Activated CD4-positive, CD25-positive, alpha-beta regulatory T cell treated with anti-CD3 and anti-CD28 coated beads, Interleukin-2, amount 50 U/mL, for 72 hours (primary cell): ENCODE results near the gene PADI3.
"Not testable (repeated sequence)": the region's sequence is repeated elsewhere in the genome, so short reads cannot be mapped to it uniquely, and the experiment has no call there.

Experiments used
- DNase-seq: peaks from one replicate; pipeline ENCODE4 v3.0.0; 2021

PADI3 gene

DNA sequence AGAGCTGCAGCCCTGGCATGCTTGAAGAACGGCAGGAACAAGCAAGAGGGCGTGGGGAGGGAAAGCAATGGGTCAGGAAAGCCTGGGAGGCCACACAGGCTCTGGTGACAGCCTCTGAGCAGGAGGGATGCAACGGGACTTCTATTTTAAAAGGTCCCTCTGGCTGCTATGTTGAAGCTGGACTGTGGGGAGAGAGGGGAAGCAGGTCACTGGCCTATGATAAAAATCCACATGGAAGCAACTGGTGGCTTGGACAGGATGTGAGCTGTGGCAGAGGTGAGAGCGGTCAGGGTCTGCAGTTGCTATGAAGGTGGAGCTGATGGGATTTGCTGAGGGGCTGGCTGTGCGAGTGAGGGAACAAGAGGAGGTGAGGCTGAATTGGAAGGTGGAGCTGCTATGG lies 32.8 kb upstream of the PADI3 start:
- DNase-seq, result no peak

DNA sequence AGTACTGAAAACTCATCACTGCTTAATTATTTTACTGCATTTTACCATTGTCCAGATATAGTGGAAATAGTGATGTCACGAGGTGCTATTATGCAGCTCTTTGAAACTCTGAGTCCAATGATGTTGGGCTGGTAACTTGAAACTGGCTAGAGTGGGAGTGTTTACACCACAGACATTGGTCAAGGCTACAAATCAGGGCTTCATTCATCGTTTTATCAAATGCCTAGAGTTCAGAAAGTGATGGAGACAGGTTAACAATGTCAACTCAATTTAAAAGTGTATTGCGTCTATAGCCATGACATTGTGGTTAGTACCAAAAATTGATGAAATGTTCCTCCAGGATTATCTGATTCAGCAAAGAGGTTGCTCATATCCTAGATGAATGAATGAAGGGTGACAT lies 31.3 kb upstream of the PADI3 start:
- DNase-seq, result no peak

DNA sequence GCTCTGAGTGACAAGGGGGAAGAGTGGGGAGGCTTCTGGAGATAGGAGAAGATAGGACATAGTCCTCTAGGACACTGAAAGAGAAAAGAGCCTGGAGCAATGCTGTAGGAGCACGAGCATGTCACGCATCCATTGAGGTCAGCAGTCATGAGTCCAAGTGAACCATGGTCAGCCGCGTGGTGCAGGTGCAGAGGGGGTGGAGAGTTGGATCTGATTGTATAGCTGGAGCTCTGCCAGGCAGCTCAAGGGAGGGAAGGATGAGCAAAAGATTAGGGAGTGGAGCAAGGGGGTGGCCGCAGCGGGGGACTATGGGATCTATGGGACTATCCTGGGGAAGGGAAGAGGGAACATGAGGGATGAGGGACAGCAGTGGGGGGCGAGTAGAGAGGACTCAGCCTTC lies 30.0 kb upstream of the PADI3 start:
- DNase-seq, result no peak

DNA sequence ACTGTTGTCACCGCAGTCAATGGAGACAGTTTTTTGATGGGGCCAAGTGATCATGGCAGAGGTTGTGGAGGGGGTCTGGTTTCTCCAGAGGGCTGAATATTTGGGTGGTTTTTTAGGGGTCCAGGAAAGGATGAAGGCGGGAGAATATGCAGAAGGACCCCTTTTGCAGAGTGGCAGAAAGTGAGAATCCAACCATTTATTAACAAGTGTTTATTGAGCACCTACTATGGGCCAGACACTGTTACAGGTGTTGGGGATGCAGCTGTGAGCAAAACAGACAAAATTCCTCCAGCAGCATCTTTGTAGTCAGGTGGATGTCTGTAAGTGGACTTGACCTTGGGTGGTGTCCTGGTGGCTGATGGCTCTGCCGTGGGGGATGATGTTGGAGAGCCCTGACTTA lies 28.6 kb upstream of the PADI3 start:
- DNase-seq, result no peak

DNA sequence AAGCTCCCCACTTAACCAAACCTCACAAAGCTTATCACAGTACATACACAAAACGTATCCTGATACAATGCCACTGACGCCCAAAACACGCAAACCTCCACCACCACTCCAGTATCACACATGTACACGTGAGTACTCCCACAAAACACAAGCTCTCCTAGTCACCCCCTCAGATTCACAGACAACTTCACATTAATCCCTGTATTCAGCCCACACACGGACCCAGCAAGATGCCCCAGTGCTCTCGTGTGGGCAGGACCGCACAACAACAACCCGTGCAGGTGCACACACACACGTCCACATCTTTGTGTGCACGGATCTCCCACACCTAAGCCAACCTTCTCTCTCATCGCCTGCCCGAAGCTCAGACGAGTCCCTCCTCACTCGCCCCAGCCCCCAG lies 26.3 kb upstream of the PADI3 start:
- DNase-seq, result no peak

DNA sequence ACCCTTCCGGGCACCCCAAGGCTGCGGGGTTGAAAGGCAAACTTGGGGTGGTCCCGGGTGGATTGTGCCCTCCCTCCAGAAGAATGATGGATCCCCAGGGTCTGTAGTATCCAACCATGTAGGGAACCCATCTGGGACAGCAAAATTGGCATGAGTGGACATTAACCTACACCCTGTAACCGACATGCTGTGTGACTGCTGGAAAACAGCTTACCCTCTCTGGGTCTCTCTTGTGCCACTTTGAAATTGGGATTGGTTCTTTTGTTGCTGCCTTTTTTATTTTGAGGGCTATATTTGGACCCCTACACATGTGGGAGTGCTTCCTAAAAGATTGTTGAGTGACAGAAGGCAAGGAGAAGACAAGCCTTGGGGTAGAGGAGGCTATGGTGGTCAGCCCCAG lies 24.5 kb upstream of the PADI3 start:
- DNase-seq, result no peak

DNA sequence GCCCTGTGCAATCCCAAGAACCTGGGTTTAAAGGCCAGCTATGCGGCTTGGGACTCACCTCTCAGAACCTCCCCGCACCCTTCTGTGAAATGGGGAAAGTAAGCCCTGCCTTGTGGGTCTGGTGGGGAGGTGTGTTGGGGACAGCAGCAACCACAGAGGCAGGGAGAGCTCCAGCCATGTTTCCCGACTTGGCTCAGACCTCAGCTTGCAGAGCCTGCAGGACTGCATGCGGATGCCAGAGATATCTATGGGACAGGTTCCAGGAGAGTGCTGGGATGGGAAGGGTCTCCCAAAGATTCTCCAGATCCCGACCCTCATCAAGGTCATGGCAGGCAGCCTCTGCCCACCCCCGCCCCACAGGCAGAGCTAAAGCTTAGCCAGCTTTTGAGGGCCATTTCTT lies 23.8 kb upstream of the PADI3 start:
- no peak for DNase-seq

DNA sequence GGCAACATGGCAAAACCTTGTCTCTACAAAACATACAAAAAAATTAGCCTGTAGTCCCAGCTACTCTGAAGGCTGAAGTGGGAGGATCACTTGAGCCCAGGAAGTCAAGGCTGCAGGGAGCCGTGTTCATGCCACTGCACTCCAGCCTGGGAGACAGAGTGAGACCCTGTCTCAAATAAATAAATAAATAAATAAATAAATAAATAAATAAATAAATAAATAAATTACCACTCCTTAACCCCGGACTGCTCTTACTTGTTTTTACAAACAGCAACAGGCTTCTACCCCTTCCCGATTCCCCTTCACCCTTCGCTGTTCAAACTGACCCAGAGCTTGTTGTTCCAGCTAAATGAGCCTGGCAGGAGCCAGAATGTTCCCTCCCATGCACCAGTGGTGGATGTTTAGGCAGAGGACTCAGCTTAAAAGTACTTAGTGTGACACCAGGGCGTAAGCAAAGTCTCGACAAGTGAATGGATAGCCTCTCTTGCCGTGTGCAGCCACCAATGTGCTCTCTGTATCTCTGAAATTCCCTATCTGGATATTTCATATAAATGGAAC lies 21.5 kb upstream of the PADI3 start:
- no peak for DNase-seq

DNA sequence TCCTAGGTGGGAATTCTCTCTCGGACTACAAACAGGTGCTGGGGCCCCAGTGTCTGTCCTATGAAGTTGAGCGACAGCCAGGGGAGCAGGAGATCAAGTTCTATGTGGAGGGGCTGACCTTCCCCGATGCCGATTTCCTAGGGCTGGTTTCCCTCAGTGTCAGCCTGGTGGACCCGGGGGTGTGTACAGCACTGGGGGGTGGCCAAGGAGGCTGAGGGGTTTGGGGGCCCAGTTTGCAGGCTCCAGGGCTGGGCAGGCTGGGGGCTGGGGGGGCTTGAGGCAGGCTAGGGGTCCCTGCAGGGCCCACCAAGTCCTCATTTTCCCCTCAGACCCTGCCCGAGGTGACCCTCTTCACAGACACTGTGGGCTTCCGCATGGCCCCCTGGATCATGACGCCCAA lies 20.3 kb upstream of the PADI3 start:
- DNase-seq, result no peak

DNA sequence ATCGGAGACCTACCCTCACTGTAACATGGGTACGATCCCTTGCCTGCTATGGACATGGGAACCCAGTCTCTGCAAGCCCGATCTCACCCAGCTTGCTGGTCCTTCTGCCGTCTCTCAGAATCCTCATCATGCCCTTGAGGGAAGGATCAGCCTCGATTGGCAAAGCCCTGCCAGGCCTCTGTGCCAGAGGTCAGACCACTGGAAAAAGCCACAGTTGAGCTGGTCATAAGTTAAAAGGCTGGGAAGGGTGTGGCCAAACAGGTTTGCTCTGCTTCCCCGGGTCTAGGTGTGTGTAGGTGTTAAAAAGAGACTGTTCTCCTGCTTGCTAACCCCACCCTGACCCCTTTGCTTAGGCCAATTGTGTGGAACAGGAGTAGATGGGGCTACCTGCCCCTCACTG lies 19.5 kb upstream of the PADI3 start:
- no peak for DNase-seq

DNA sequence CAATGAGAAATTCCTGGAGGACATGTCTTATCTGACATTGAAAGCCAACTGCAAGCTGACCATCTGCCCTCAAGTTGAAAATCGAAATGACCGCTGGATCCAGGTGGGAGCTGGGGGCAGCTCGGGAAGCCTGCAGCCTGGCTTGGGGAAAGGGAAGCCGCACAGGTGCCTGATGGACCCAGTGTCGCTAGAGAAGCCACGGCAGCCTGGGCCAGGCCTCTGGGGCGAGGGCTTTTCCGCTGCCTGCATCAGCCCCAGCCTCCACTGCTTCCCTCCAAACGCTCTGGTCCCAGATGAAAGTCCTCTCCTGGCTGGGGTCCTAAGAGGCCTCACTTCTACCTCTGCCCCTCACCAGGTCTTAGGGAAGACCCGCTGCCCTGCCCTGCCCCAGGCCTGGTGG lies 18.8 kb upstream of the PADI3 start:
- no peak for DNase-seq

DNA sequence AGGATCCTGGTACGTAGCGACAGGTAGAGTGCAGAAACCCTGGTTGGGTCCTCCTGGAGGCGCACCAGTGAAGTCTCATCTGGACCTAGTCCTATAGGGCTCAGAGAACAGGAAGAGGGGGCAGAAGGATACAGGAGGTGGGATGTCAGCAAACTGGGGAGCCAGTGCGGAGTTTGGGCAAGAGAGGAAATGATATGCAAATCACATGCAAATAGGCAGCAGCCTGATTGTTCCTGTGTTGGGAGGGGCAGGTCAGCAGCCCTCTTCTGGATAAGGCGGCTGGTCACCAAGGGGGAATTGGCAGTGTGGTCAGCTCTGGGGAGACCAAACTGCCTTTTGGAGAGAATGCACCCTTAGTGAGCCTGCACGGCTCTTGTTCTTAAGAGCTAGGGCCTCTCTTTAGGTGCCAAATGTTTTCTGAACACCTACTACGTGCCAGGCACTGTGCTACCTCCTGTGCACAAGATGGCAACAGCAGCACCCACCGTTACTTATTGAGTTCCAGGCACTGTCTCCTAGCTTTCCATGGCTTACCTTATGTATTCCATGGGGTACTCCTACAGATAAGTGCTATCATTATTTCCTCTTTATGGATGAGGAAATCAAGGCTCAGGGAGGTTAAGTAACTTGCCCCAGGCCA lies 18.1 kb upstream of the PADI3 start:
- no peak for DNase-seq

DNA sequence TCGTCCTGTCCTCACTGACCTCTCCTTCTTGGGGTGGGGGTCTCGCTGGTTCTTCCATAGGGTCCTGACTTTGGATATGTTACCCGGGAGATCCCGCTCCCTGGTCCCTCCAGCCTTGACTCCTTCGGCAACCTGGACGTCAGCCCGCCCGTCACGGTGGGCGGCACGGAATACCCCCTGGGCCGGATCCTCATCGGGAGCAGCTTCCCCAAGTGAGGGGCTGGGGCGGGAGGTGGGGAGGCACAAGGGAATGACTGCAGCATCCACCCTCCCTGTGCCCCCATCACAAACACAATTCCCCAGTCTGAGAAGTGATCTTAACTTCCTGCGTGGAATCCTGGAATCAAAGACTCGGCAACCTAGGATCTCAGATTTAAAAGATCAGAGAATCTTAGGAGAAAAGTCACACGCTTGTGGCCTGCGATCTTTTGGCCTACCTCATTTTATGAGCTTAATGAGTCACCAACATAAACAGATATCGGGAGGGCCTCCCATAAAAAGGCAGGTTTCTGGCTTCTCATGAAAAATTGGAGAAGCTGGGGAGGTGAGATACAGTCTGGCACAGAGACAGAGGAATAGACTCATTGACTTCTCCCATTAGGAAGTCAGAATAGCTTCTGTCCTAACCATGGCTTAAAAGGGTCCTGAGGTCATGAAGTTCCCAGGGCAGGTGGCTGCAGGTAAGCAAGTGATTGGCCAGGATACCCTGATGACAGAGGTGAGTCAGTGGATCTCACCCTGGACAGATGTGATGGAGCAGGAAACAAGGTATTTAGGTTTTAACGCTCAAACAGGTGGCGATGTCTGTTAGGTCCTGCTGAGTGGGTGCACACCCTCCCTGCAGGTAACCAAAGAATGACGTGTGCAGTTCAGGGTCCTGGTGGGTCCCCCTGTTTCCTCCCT lies 15.9 kb upstream of the PADI3 start:
- no peak for DNase-seq

DNA sequence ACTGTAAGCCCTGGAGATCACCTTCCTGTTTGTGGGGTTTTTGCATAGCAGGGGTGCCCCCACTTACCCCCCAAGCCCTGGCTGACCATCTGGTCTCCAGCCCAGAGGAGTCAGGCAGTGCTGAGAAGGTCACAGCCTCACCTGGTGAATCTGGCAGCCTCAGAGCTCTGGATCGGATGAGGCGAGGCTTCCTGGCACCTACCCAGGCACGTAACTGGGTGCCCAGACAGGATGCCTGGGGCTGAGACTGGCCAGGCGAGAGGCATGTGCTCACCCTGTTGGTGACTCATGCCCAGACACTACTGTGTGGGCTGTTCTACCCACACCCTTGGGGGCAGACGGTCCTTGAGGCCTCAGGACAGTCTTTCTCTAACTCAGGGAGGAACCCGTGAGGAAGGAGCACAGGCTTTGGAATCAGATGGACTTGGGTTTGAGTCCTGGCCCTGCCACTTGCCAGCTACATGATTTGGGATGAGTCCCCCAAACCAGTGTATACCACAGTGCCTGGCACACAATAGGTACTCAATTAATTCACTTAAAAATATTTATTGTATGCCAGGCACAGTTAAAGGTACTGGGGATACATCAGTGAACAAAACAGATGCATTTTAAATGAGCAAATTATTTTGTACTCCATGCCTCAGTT lies 15.1 kb upstream of the PADI3 start:
- no peak for DNase-seq

DNA sequence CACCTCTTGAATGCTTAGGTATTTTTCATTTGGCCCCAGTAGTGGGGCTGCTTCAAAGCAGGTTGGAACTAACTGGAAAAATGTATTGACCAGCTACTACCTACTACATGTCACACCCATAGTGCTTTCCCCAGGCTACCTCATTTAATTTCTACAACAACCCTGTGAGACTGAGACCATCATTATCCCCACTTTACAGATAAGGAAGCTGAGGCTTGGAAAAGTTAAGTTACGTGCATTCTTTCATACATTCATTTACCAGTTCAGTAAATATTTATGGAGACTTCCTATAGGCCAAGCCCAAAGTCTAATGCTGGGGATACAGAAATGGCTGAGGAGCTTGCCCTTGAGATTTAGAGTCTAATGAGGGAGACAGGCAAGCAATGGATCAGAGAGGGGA lies 14.5 kb upstream of the PADI3 start:
- DNase-seq, result no peak

DNA sequence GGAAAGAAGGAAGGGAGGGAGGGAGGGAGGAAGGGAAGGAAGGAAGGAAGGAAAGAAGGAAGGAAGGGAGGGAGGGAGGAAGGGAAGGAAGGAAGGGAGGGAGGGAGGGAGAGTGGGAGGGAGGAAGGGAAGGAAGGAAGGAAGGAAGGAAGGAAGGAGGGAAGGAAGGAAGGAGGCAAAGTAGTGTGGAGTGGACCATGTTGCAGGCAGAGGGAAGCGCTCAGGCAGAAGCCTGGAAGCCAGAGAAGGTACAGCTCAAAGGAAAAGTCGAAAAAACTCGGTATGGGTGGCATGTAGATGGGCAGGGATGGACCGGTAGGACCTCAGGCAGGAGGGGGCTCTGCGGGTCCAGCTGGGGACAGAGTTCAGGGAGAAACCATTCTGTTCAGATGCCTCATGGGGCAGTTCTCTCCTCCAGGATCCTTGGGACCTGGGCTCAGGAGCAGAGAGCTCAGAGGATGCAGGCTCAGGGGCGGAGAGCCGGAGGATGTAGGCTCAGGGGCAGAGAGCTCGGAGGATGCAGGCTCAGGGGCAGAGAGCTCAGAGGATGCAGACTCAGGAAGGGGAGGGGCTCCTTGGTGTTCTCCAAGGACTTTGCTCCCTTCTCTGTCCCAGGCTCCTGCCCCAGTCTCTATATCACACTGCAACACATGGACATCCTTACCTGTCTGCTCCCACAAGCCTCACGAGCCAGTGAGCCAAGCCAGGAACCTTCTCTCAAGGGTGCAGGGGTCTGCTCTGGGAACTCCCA lies 13.6 kb upstream of the PADI3 start:
- DNase-seq, result no peak

DNA sequence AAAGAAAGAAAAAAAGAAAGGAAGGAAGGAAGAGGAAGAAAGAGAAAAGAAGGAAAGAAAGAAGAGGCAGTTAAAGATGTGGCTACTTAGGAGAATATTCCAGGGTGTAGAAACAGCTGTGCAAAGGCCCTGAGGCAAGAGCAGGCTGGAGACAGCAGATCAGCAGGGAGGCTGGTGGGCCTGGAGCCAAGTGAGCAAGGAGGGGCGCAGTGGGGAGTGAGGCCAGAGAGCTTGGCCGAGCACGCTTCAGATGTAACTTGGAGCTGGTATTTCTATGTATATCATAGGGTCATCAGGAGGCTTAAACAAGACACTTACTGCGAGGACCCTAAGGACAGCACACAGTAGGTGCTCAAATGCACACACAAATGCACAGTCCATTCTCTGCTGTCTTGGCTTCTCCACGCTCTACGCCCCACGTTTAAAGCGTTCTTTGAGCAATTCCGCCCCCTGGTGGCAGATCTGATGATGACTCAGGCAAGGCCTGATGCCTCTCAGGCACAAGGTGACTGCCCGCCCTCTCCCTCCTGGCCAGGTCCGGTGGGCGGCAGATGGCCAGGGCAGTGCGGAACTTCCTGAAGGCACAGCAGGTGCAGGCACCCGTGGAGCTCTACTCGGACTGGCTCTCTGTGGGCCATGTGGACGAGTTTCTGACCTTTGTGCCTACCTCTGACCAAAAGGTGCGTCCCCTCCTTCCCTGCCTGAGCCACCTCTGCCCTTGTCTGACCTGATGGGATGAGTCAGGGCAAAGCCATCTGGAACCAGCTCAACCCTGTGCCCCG lies 11.9 kb upstream of the PADI3 start:
- DNase-seq, result peak; percentile 88

DNA sequence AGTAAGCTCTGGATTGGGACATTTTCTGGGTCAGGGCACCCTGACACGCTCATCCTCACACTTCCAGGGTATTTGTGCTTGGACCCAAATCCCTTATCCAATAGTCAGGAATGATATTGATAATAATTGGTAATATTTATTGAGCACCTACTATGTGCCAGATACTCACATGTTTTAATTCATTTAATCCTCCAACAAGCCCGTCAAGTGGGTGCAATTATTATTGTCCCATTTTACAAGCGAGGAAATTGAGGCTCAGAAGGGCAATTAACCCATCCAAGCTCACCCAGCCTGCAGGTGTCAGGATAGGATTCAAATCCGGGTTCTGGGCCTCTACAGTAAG lies 11.4 kb upstream of the PADI3 start:
- DNase-seq, result no peak

DNA sequence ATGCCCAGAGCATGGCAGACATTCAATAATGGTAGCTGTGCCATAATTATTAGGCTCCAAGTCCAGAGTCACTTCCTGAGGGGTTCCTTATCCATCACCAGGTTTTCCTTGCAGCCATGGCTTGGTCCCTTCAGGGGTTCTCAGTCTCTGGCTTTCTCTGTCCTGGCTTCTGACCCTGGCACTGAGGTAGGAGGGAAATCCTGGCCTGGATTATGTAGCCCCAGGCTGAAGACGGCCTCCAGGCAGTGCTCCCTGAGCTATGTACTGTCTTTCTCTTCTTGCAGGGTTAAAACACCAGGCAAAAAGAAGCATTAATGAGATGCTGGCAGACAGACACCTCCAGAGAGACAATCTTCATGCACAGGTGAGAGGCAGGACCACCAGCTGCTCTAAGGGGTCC lies 9.5 kb upstream of the PADI3 start:
- no peak for DNase-seq

DNA sequence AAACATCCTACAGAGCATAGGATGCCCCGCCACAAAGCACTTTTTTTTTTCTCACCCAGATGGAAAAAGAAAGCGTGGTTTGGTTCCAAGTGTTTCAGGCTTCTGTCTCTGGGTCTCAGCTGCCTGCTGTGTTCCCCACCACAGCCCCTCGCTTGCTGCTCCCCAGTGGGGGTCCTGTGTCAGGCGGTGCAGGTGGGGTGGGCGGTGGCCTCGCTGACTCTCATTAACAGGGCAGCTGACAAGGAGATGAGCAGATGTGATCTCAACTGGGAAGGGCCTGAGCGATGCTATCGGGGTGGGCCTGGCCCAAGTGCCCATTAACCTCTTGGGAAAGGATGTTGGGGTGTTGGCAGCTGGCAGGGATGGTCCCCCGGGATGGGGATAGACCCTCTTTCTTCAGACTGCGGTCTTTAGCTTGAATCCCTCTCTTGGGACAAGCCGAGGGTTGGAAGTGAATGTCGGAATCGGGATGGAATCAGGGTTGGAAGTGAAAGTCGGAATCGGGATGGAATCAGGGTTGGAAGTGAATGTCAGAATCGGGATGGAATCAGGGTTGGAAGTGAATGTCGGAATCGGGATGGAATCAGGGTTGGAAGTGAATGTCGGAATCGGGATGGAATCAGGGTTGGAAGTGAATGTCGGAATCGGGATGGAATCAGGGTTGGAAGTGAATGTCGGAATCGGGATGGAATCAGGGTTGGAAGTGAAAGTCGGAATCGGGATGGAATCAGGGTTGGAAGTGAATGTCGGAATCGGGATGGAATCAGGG lies 7.7 kb upstream of the PADI3 start:
- not testable (repeated sequence) for DNase-seq

DNA sequence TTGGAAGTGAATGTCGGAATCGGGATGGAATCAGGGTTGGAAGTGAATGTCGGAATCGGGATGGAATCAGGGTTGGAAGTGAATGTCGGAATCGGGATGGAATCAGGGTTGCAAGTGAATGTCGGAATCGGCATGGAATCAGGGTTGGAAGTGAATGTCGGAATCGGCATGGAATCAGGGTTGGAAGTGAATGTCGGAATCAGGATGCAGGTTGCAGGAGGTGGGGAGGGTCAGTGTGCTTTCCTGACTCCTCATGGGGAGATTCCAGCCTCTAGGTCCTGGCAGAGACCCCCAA lies 7.2 kb upstream of the PADI3 start:
- not testable (repeated sequence) for DNase-seq

DNA sequence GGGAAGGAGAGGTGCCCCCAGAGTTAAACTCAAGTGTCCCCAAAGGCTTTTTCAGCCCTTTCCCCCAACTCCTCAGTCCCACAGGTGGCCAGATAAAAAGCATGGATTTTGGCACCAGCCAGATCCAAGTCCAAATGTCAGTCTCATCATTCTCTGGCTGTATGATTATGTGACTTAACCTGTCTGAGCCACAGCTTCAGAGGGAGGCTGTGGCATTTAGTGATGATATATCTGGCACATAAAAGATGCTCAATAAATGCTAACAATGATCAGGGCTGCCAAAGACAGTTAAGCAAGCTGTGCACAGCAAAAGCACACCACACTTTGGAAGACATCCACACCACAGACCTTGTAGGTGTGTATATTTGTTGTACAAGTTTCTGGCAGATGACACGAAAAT lies 5.6 kb upstream of the PADI3 start:
- DNase-seq, result no peak
